Activated naive CD8-positive, alpha-beta T cell treated with anti-CD3 and anti-CD28 coated beads, Interleukin-2, amount 50 U/mL, for 24 hours (primary cell): ENCODE data around the gene RFX3.
A peak's percentile ranks its signal among the peaks of the same experiment; 100 is the strongest.

Experiments used
- ATAC-seq: fragments of 150-1000 bp; cut with Tn5 transposase; one replicate; pipeline ENCODE4 v1.10.0; 2021
- DNase-seq: peaks from one replicate; pipeline ENCODE4 v3.0.0; 2021
- H3K27ac Mint-ChIP-seq: one replicate; pipeline ENCODE4 v1.8.0; 2021; ENCODE audit warnings: mild to moderate bottlenecking, mixed read lengths
- H3K27me3 Mint-ChIP-seq: one replicate; pipeline ENCODE4 v1.8.0; 2021; ENCODE audit warnings: mixed read lengths
- H3K36me3 Mint-ChIP-seq: one replicate; pipeline ENCODE4 v1.8.0; 2021; ENCODE audit warnings: low read depth, mixed read lengths
- H3K4me1 Mint-ChIP-seq: one replicate; pipeline ENCODE4 v1.8.0; 2021; ENCODE audit warnings: mixed read lengths
- H3K4me3 Mint-ChIP-seq: one replicate; pipeline ENCODE4 v1.8.0; 2021; ENCODE audit warnings: mild to moderate bottlenecking, moderate library complexity, mixed read lengths
- H3K9me3 Mint-ChIP-seq: one replicate; pipeline ENCODE4 v1.8.0; 2021; ENCODE audit warnings: mixed read lengths

RFX3 gene

GRCh38 chr9:3525096-3525835 is 535 bp downstream of the RFX3 start:
- peak overlapping the region; percentile 99 for H3K27ac Mint-ChIP-seq
- H3K36me3 Mint-ChIP-seq = peaks cover 11% of the 10 kb centered on the region
- H3K4me3 Mint-ChIP-seq = peak overlapping the region; percentile 95
- DNase-seq = peak; percentile 40
- no peaks in the 10 kb centered on the region for H3K27me3 Mint-ChIP-seq
- H3K4me1 Mint-ChIP-seq = peaks cover 57% of the 10 kb centered on the region
- H3K9me3 Mint-ChIP-seq = no peaks in the 10 kb centered on the region
- ATAC-seq = no peak

GRCh38 chr9:3521966-3522365 is 3.8 kb downstream of the RFX3 start:
- Mint-ChIP-seq H3K4me1 (peaks cover 38% of the 10 kb centered on the region), H3K36me3 (peaks cover 4% of the 10 kb centered on the region), H3K27ac (peak overlapping the region; percentile 73), H3K9me3 (no peaks in the 10 kb centered on the region), H3K27me3 (no peaks in the 10 kb centered on the region), H3K4me3 (peak overlapping the region; percentile 95)
- ATAC-seq = no peak
- DNase-seq = no peak

DNA sequence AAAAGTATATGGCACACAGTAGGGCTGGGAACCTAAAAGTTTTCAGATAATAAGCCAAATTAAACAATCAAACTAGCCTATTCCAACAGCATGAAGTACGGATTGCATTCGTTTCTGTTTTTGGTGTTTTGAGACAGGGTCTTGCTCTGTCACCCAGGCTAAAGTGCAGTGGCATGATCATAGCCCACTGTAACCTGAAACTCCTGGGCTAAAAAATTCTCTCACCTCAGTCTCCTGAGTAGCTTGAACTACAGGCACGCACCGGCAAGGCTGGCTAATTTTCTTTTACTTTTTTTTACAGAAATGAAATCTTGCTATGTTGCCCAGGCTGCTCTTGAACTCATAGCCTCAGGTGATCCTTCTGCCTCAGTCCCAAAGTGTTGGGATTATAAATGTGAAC is 5.2 kb downstream of the RFX3 start:
- peaks cover 38% of the 10 kb centered on the region for H3K4me1 Mint-ChIP-seq
- no peaks in the 10 kb centered on the region for H3K27me3 Mint-ChIP-seq
- no peak for DNase-seq
- no peak for ATAC-seq
- H3K27ac Mint-ChIP-seq = no peak overlapping the region
- H3K4me3 Mint-ChIP-seq = no peak overlapping the region
- H3K9me3 Mint-ChIP-seq = no peaks in the 10 kb centered on the region
- peaks cover 7% of the 10 kb centered on the region for H3K36me3 Mint-ChIP-seq

- Mint-ChIP-seq H3K9me3 (no peaks in the 10 kb centered on the region), H3K4me1 (peaks cover 32% of the 10 kb centered on the region), H3K27ac (no peak overlapping the region), H3K36me3 (peaks cover 10% of the 10 kb centered on the region), H3K27me3 (no peaks in the 10 kb centered on the region), H3K4me3 (no peak overlapping the region)
- ATAC-seq (no peak), DNase-seq (no peak)
Measured at GRCh38 chr9:3517377-3518048, 8.3 kb downstream of the RFX3 start.

GRCh38 chr9:3516667-3517330 is 9.0 kb downstream of the RFX3 start:
- H3K36me3 Mint-ChIP-seq = peaks cover 10% of the 10 kb centered on the region
- no peaks in the 10 kb centered on the region for H3K27me3 Mint-ChIP-seq
- no peak for ATAC-seq
- H3K4me1 Mint-ChIP-seq = peaks cover 26% of the 10 kb centered on the region
- no peak overlapping the region for H3K4me3 Mint-ChIP-seq
- H3K27ac Mint-ChIP-seq = no peak overlapping the region
- DNase-seq = no peak
- H3K9me3 Mint-ChIP-seq = no peaks in the 10 kb centered on the region

GRCh38 chr9:3515405-3515804 is 10.4 kb downstream of the RFX3 start:
- Mint-ChIP-seq H3K4me1 (peaks cover 29% of the 10 kb centered on the region), H3K4me3 (no peak overlapping the region), H3K27me3 (no peaks in the 10 kb centered on the region), H3K36me3 (peaks cover 10% of the 10 kb centered on the region), H3K9me3 (no peaks in the 10 kb centered on the region), H3K27ac (no peak overlapping the region)
- no peak for DNase-seq
- ATAC-seq = no peak

DNA sequence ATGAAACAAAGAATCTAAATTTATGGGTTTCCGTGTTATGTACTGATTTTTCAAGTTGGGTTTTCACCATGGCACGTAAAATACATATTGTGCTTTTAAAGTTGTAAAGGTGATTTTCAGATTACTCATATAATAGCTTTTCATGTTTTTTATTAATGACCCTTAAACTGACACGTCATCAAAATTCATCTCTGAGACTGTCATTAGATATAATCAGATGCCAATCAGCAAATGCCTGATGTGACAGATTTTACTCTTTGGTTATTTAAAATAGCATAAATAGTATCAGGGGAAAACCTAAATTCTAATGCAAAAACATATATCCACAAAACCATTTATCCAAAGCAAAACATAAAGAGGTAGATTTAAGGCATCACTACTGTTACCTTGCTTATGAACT is 11.0 kb downstream of the RFX3 start:
- Mint-ChIP-seq H3K27me3 (no peaks in the 10 kb centered on the region), H3K4me1 (peaks cover 34% of the 10 kb centered on the region), H3K36me3 (peaks cover 10% of the 10 kb centered on the region), H3K27ac (no peak overlapping the region), H3K9me3 (no peaks in the 10 kb centered on the region), H3K4me3 (no peak overlapping the region)
- ATAC-seq (no peak), DNase-seq (no peak)

- Mint-ChIP-seq H3K36me3 (peaks cover 10% of the 10 kb centered on the region), H3K27ac (no peak overlapping the region), H3K4me3 (no peak overlapping the region), H3K9me3 (no peaks in the 10 kb centered on the region), H3K27me3 (no peaks in the 10 kb centered on the region), H3K4me1 (peaks cover 45% of the 10 kb centered on the region)
- ATAC-seq (no peak), DNase-seq (no peak)
Measured at GRCh38 chr9:3513265-3513818, 12.5 kb downstream of the RFX3 start.

- Mint-ChIP-seq H3K27ac (no peak overlapping the region), H3K27me3 (no peaks in the 10 kb centered on the region), H3K4me1 (peaks cover 51% of the 10 kb centered on the region), H3K36me3 (peaks cover 4% of the 10 kb centered on the region), H3K4me3 (no peak overlapping the region), H3K9me3 (no peaks in the 10 kb centered on the region)
- ATAC-seq = no peak
- DNase-seq = no peak
Measured at GRCh38 chr9:3511551-3511950, 14.2 kb downstream of the RFX3 start.

GRCh38 chr9:3510796-3511195 is 15.0 kb downstream of the RFX3 start:
- no peak overlapping the region for H3K4me3 Mint-ChIP-seq
- ATAC-seq (no peak), DNase-seq (no peak)
- H3K27ac Mint-ChIP-seq = no peak overlapping the region
- peaks cover 54% of the 10 kb centered on the region for H3K4me1 Mint-ChIP-seq
- H3K27me3 Mint-ChIP-seq = no peaks in the 10 kb centered on the region
- H3K36me3 Mint-ChIP-seq = peaks cover 3% of the 10 kb centered on the region
- H3K9me3 Mint-ChIP-seq = no peaks in the 10 kb centered on the region

DNA sequence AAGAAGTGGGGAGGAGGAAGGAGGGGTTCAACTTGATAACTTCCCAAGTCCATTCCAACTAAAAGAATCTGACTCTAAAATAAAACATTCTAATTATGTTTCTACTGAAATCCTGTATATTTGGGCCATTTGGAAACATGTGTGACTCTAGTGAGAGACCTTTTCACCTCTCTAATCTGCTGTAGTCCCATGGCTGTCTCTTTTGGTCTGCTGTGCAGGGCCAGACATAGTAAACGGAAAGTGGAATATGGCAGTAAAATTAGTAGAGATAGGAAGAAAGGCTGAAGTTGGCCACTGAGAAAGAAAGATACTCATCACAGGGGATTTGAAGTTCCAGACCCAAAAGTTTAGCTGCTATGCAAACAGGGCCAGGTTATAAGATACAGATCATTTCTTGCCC is 15.9 kb downstream of the RFX3 start:
- peaks cover 2% of the 10 kb centered on the region for H3K36me3 Mint-ChIP-seq
- ATAC-seq = no peak
- no peak overlapping the region for H3K27ac Mint-ChIP-seq
- no peak for DNase-seq
- no peaks in the 10 kb centered on the region for H3K9me3 Mint-ChIP-seq
- peaks cover 53% of the 10 kb centered on the region for H3K4me1 Mint-ChIP-seq
- no peak overlapping the region for H3K4me3 Mint-ChIP-seq
- H3K27me3 Mint-ChIP-seq = no peaks in the 10 kb centered on the region

- Mint-ChIP-seq H3K27me3 (no peaks in the 10 kb centered on the region), H3K4me3 (peak overlapping the region; percentile 49), H3K4me1 (peaks cover 51% of the 10 kb centered on the region), H3K36me3 (peaks cover 2% of the 10 kb centered on the region), H3K27ac (peak overlapping the region; percentile 87), H3K9me3 (no peaks in the 10 kb centered on the region)
- no peak for DNase-seq
- ATAC-seq = peak; percentile 54
Measured at GRCh38 chr9:3508521-3509291, 17.1 kb downstream of the RFX3 start.

DNA sequence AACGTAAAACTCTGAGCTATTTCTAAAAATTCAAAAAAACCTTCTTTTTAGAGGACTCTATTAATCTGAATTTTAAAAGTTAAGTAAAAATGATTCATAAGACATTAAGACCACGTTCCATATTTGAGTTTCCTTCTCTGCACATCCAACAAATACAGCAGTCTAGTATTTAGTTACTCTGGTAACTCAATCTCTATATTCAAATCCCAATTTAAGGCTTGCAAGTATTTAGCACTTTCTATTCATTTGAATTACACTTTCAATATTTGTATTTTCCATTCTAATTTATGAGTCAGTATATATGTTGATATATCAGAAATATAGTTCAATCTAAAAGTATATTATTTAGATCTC is 17.7 kb downstream of the RFX3 start:
- peak overlapping the region; percentile 49 for H3K4me3 Mint-ChIP-seq
- peak overlapping the region; percentile 87 for H3K27ac Mint-ChIP-seq
- H3K4me1 Mint-ChIP-seq = peaks cover 52% of the 10 kb centered on the region

DNA sequence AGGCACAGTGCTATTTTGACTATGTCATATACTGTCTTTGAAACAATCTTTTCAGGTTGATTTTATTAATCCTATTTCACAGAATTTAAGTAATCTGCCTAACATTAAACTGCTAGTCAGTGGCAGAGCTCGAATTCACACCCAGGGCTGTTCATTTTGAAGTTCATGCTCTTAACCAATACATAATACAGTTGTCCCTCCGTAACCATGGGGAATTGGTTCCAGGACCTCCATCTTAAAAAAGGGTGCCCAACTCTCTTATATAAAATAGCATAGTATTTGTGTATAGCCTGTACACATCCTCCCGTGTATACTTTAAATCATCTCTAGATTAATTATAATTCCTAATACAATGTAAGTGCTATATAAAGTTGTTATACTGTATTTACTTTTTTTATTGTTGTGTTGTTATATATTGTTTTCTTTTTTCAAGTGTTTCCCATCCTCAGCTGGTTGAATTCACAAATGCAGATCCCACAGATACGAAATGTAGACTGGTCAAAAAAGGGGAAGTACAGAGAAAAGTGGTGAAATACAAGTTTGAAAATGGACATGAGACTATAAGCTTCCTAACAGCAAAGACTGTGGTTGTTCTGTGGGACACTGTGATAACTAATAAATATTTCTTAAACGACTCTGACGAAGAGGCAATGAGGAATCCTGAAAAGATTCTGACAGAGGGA is 18.3 kb downstream of the RFX3 start:
- DNase-seq = no peak
- Mint-ChIP-seq H3K36me3 (peaks cover 5% of the 10 kb centered on the region), H3K9me3 (no peaks in the 10 kb centered on the region), H3K4me1 (peaks cover 54% of the 10 kb centered on the region), H3K27ac (peak overlapping the region; percentile 87), H3K27me3 (no peaks in the 10 kb centered on the region), H3K4me3 (peak overlapping the region; percentile 49)
- no peak for ATAC-seq

More for the DNA sequence above, 17.7 kb downstream of the RFX3 start:
- H3K9me3 Mint-ChIP-seq = no peaks in the 10 kb centered on the region
- no peaks in the 10 kb centered on the region for H3K27me3 Mint-ChIP-seq
- H3K36me3 Mint-ChIP-seq = peaks cover 2% of the 10 kb centered on the region
- peak; percentile 33 for ATAC-seq
- no peak for DNase-seq
